ENCODE measurements around the gene C1orf210. TPM values are rescaled to one million over a fixed set of nuclear protein-coding genes. Genes with fewer than 3 reads are reported as not detected.
A peak's percentile ranks its signal among the peaks of the same experiment; 100 is the strongest.

Gene C1orf210
- total RNA-seq, 6 donors from 2014 or later: 12.5 to 38.3 (median 27.1) TPM

GRCh38 chr1:43274125-43274803 is 11.1 kb downstream of the C1orf210 start:
- peaks cover 23 to 48% (median 36%) of the 10 kb centered on the region in 4 donors for H3K4me1 ChIP-seq
- peaks cover 0 to 12% (median 0%) of the 10 kb centered on the region in 4 donors for H3K36me3 ChIP-seq
- WGBS, 2 donors: 29 to 34% methylated on average over 8 to 11 of the region's 11 CpGs
- peak overlapping the region; percentile 36 to 69 (median 54) for H3K27ac ChIP-seq
- H3K27me3 ChIP-seq: no peaks in the 10 kb centered on the region
- ATAC-seq (ENCODE audit: low FRiP score in 2 of 2) (peak; percentile 2 to 6), DNase-seq (peak in 1 of 2 donors; percentile 61)
- TF ChIP-seq POLR2AphosphoS5 (IDR thresholded peaks at IDR 0.05): peak; percentile 21 to 50
- TF ChIP-seq CTCF (IDR thresholded peaks at IDR 0.05): peak in 1 of 6 experiments; percentile 18
- peak in 1 of 4 donors; percentile 43 for TF ChIP-seq POLR2A (IDR thresholded peaks at IDR 0.05)
- TF ChIP-seq EP300 (IDR thresholded peaks at IDR 0.05): no peak
- H3K9me3 ChIP-seq: no peaks in the 10 kb centered on the region
- H3K4me3 ChIP-seq: no peak overlapping the region

GRCh38 chr1:43273708-43274107 is 11.7 kb downstream of the C1orf210 start:
- Histone ChIP-seq H3K4me3 (no peak overlapping the region), H3K27ac (peak overlapping the region; percentile 36 to 69 (median 54)), H3K27me3 (no peaks in the 10 kb centered on the region), H3K36me3 (peaks cover 0 to 12% (median 0%) of the 10 kb centered on the region in 4 donors), H3K4me1 (peaks cover 25 to 48% (median 41%) of the 10 kb centered on the region in 4 donors), H3K9me3 (no peaks in the 10 kb centered on the region)
- ATAC-seq (ENCODE audit: low FRiP score in 2 of 2): no peak
- no peak for TF ChIP-seq CTCF (IDR thresholded peaks at IDR 0.05)
- TF ChIP-seq POLR2A (IDR thresholded peaks at IDR 0.05): no peak
- TF ChIP-seq POLR2AphosphoS5 (IDR thresholded peaks at IDR 0.05): no peak
- no peak for DNase-seq
- WGBS, 2 donors: 92 to 95% methylated on average over 6 to 7 of the region's 7 CpGs

- ATAC-seq (ENCODE audit: low FRiP score in 2 of 2) (no peak), DNase-seq (peak in 1 of 2 donors; percentile 82)
- Histone ChIP-seq H3K4me3 (no peak overlapping the region), H3K4me1 (peaks cover 26 to 49% (median 45%) of the 10 kb centered on the region in 4 donors), H3K27ac (peak overlapping the region in 3 of 4 donors; percentile 18 to 92 (median 85)), H3K36me3 (peaks cover 0 to 12% (median 0%) of the 10 kb centered on the region in 4 donors), H3K27me3 (no peaks in the 10 kb centered on the region), H3K9me3 (no peaks in the 10 kb centered on the region)
- 96 to 97% methylated on average over 19 to 30 of the region's 46 CpGs for WGBS, 2 donors
- TF ChIP-seq POLR2A (IDR thresholded peaks at IDR 0.05): peak in 1 of 4 donors; percentile 4
- TF ChIP-seq EP300 (IDR thresholded peaks at IDR 0.05): no peak
- no peak for TF ChIP-seq POLR2AphosphoS5 (IDR thresholded peaks at IDR 0.05)
- no peak for TF ChIP-seq CTCF (IDR thresholded peaks at IDR 0.05)
Observed at GRCh38 chr1:43272576-43273571, 12.5 kb downstream of the C1orf210 start.

GRCh38 chr1:43272161-43272560 is 13.2 kb downstream of the C1orf210 start:
- H3K4me1 ChIP-seq: peaks cover 30 to 53% (median 45%) of the 10 kb centered on the region in 4 donors
- H3K27ac ChIP-seq: peak overlapping the region in 3 of 4 donors; percentile 85 to 94 (median 92)
- WGBS, 2 donors: 66 to 80% methylated on average over 1 to 9 of the region's 9 CpGs
- no peaks in the 10 kb centered on the region for H3K9me3 ChIP-seq
- no peak overlapping the region for H3K4me3 ChIP-seq
- H3K27me3 ChIP-seq: no peaks in the 10 kb centered on the region
- no peak for ATAC-seq (ENCODE audit: low FRiP score in 2 of 2)
- TF ChIP-seq CTCF (IDR thresholded peaks at IDR 0.05): no peak
- DNase-seq: no peak
- peaks cover 0 to 12% (median 0%) of the 10 kb centered on the region in 4 donors for H3K36me3 ChIP-seq
